ENCODE data around the gene RAB35.

- TF ChIP-seq CTCF (IDR thresholded peaks at IDR 0.05; ENCODE audit: low read depth, low read length) (no peak), POLR2A (IDR thresholded peaks at IDR 0.05; ENCODE audit: extremely low read depth, insufficient read length) (no peak), MAX (IDR thresholded peaks at IDR 0.05; ENCODE audit: low read depth, low read length) (no peak), MYC (IDR thresholded peaks at IDR 0.05; ENCODE audit: low read depth, low read length) (no peak)
These were observed 62.3 kb downstream of the RAB35 start for GRCh38 chr12:120054293-120054692.

Measured in NB4 (cell line).